ENCODE data around the gene TECTA. TPM values are rescaled to one million over a fixed set of nuclear protein-coding genes. Genes with fewer than 3 reads are reported as not detected.

Gene TECTA
- total and polyA plus RNA-seq, 2 of the 8 experiments (the other 6 are each of a cell fraction or from before 2014, with no cell fraction given), result 0.59 to 1.0 TPM

DNA sequence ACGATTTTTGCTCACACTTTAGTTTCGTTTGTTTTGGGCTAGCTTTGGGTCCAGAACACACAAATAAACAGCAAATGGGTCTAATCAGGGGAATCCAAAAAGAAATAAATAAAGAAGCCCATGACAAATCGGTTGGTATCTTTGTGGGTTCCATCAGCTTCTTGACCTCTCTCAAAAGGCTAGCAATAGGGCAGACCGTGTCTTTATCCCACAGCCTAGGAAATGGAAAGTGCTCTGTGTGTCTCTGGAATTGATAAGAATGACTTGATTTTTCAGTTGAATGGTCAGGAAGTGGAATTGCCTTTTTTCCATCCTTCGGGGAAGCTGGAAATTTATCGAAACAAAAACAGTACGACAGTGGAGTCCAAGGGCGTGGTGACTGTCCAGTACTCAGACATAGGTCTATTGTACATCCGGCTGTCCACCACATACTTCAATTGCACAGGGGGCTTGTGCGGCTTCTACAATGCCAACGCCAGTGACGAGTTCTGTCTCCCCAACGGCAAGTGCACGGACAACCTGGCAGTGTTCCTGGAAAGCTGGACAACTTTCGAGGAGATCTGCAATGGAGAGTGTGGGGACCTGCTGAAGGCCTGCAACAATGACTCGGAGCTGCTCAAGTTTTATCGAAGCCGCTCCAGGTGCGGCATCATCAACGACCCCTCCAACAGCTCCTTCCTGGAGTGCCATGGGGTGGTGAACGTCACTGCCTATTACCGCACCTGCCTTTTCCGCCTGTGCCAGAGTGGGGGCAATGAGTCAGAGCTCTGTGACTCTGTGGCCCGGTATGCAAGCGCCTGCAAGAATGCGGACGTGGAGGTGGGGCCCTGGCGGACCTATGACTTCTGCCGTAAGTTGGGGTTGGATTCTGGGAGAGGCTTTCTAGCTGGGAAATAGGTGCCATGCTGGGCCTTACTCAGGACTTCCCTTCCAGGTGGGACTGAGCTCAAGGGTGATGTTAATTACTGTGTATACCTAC is 28.6 kb downstream of the TECTA start:
- Histone ChIP-seq H4K8ac (ENCODE audit: extremely low read depth, insufficient read depth, low read length) (no peak overlapping the region), H3K18ac (ENCODE audit: extremely low read depth, low read length) (no peak overlapping the region), H2AFZ (ENCODE audit: low read length) (no peak overlapping the region), H2BK15ac (ENCODE audit: low read length) (no peak overlapping the region), H3K79me1 (ENCODE audit: low read depth, low read length) (no peaks in the 10 kb centered on the region), H3K27me3 (replicated peaks in 1 of 4; ENCODE audit: control insufficient read depth in 3 of 4, extremely low read depth in 1 of 4, insufficient read depth in 3 of 4, low read length in 3 of 4) (no peaks in the 10 kb centered on the region), H4K5ac (ENCODE audit: insufficient read length, low read depth, low read length) (no peak overlapping the region), H3K23me2 (ENCODE audit: low read depth, low read length) (no peaks in the 10 kb centered on the region), H2BK20ac (ENCODE audit: low read length) (no peak overlapping the region), H2BK5ac (ENCODE audit: low read depth, low read length) (no peak overlapping the region), H3K9ac (replicated peaks in 1 of 4; ENCODE audit: extremely low read depth in 1 of 4, low read depth in 3 of 4, low read length in 3 of 4) (no peak overlapping the region), H3K14ac (ENCODE audit: insufficient read length) (no peak overlapping the region), H2AK5ac (ENCODE audit: low read depth, low read length) (no peak overlapping the region), H2BK12ac (ENCODE audit: low read depth, low read length) (no peak overlapping the region), H4K20me1 (replicated peaks in 1 of 2; ENCODE audit: control insufficient read depth in 1 of 2, insufficient read depth in 2 of 2, low read length in 2 of 2) (no peaks in the 10 kb centered on the region), H3K27ac (ENCODE audit: low read depth, low read length) (no peak overlapping the region), H3K56ac (replicated peaks; ENCODE audit: insufficient read length, low read depth, low read length) (no peak overlapping the region), H4K91ac (replicated peaks; ENCODE audit: insufficient read length, low read length) (no peak overlapping the region), H3K4me3 (ENCODE audit: extremely low read depth in 1 of 4, insufficient read depth in 2 of 4, low read depth in 3 of 4, low read length in 4 of 4) (no peak overlapping the region), H2BK120ac (replicated peaks; ENCODE audit: low read depth, low read length) (no peak overlapping the region), H3K79me2 (ENCODE audit: control insufficient read depth in 1 of 2, insufficient read depth in 2 of 2, low read length in 2 of 2) (no peaks in the 10 kb centered on the region), H3K23ac (ENCODE audit: insufficient read length) (no peak overlapping the region), H3K9me3 (ENCODE audit: insufficient read depth in 2 of 2, low read depth in 1 of 2, low read length in 1 of 2) (no peaks in the 10 kb centered on the region; a peak in 1 of 4 replicates), H3K36me3 (ENCODE audit: control insufficient read depth in 2 of 4, insufficient read depth in 4 of 4, low read length in 3 of 4) (no peaks in the 10 kb centered on the region), H3K4me2 (ENCODE audit: insufficient read depth in 1 of 2, low read depth in 2 of 2, low read length in 2 of 2) (no peak overlapping the region), H3K4ac (replicated peaks; ENCODE audit: insufficient read length, low read depth, low read length) (no peak overlapping the region), H3K4me1 (replicated peaks in 1 of 4; ENCODE audit: control insufficient read depth in 3 of 4, insufficient read depth in 4 of 4, low read length in 3 of 4) (no peaks in the 10 kb centered on the region)
- ChIA-PET CTCF (ENCODE audit: partially characterized antibody) (interaction anchor here (0.8 to 3.2 kb wide), 7 partner anchors 10 to 65 kb away, joined by 3 to 9 read pairs (median 4); no protein-coding TSS in a partner anchor), POLR2A (ENCODE audit: partially characterized antibody) (interaction anchor here (1.0 kb wide), 1 partner anchor 13 kb away, joined by 3 read pairs; no protein-coding TSS in a partner anchor)
- DNase-seq (ENCODE audit: low read depth in 1 of 2, low spot score in 2 of 2) (no peak), FAIRE-seq (no peak)
- 89% methylated on average over 27 of the region's 29 CpGs; no CpG with 5 or more reads in 1 of the 2 experiments for WGBS, 2 experiments (ENCODE audit: extremely low coverage in 1 of 2, insufficient coverage in 1 of 2, insufficient read length in 1 of 2, insufficient replicate concordance in 2 of 2, low coverage in 1 of 2, low lambda C conversion rate in 2 of 2, missing lambda C conversion rate in 1 of 2)
- TF ChIP-seq HDAC2 (IDR thresholded peaks at IDR 0.05; ENCODE audit: borderline replicate concordance in 1 of 2, low read depth in 2 of 2, low read length in 2 of 2), result no peak
- TF ChIP-seq SIRT6 (IDR thresholded peaks at IDR 0.05; ENCODE audit: low read length), result no peak
- no peak for TF ChIP-seq JUND (IDR thresholded peaks at IDR 0.05; ENCODE audit: low read length)
- TF ChIP-seq KDM5A (IDR thresholded peaks at IDR 0.05; ENCODE audit: low read length), result no peak
- no peak for TF ChIP-seq RFX5 (IDR thresholded peaks at IDR 0.05; ENCODE audit: borderline replicate concordance, low read depth, low read length)
- TF ChIP-seq CBX5 (IDR thresholded peaks at IDR 0.05; ENCODE audit: low read depth, low read length), result no peak
- no peak for TF ChIP-seq JUN (IDR thresholded peaks at IDR 0.05; ENCODE audit: low read depth, low read length)
- no peak for TF ChIP-seq PHF8 (conservative IDR thresholded peaks at IDR 0.05; ENCODE audit: low read depth, low read length)
- TF ChIP-seq POLR2A (IDR thresholded peaks at IDR 0.05; ENCODE audit: control extremely low read depth in 1 of 2, low read depth in 2 of 2, low read length in 2 of 2), result no peak
- TF ChIP-seq CEBPB (IDR thresholded peaks at IDR 0.05; ENCODE audit: low read depth, low read length), result no peak
- TF ChIP-seq SP4 (IDR thresholded peaks at IDR 0.05; ENCODE audit: low read length), result no peak
- TF ChIP-seq SP1 (IDR thresholded peaks at IDR 0.05; ENCODE audit: low read depth, low read length), result no peak
- TF ChIP-seq NANOG (IDR thresholded peaks at IDR 0.05; ENCODE audit: insufficient read depth, low read depth, low read length, poor library complexity, severe bottlenecking), result no peak

Data from H1 (cell line).